ENCODE measurements around the gene JMJD6. TPM values are rescaled to one million over a fixed set of nuclear protein-coding genes. Genes with fewer than 3 reads are reported as not detected.
"Not testable (repeated sequence)": the region's sequence is repeated elsewhere in the genome, so short reads cannot be mapped to it uniquely, and the experiment has no call there.

JMJD6 gene
- total RNA-seq, 1 donor from 2014 or later = 11.0 TPM

- ATAC-seq = peak; percentile 42
Observed at GRCh38 chr17:76716146-76716838, 10.1 kb downstream of the JMJD6 start.

DNA sequence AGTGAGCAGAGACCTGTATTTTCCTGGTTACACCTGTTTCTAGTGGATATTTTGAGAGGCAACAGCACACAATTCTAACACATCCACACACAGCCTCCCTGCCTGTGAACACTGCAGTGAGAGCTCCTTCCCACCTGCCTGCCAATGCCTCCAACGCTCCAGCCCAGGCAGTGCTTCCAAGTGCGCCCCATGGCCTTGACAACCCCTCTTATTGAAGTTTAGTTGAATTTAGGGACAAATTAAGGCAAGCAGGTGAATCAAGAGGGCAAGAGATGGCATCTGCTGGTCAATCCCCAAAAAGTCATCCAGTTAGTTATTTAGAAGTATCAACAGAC is 10.9 kb downstream of the JMJD6 start:
- no peak for ATAC-seq

- no peak for ATAC-seq
Observed at GRCh38 chr17:76714822-76715495, 11.4 kb downstream of the JMJD6 start.

DNA sequence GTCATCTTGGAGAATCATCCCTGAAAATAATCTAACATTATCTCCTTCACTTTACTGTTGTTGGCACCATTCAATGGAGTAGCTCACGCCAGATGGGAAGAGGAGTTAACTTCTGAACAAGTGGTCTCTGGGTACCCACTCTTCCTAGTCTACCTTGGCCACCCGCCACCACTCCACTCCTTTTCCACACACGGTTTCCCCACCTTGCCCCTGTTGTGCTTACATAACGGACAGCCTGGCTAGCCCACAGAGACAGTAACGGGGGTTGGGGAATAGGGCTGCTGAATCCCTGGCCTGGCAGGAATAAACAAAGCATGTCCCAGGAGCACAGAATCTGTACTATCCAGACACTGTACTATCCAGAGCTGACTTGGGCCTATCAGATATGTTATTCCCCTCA is 12.1 kb downstream of the JMJD6 start:
- no peak for ATAC-seq

DNA sequence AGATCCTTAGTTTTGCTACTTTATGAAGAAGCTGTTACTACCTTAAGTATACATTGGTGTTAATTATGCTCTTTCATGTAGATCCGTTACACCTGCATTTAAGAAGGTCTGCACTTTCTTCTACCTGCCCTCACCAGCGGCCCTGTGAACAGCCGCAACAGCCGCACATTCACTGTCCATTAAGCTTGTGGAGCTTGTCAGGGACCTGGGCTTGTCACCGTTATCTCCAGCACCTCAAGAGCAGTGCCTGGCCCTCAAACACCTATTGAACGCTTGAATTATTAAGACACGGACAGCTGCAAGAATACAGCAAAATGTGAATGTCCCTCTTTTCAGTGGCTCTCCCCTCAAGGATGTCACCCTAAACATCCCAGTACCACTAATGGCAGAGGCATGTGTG is 12.6 kb downstream of the JMJD6 start:
- no peak for ATAC-seq

- ATAC-seq = not testable (repeated sequence)
Observed at GRCh38 chr17:76712321-76712720, 14.1 kb downstream of the JMJD6 start.

DNA sequence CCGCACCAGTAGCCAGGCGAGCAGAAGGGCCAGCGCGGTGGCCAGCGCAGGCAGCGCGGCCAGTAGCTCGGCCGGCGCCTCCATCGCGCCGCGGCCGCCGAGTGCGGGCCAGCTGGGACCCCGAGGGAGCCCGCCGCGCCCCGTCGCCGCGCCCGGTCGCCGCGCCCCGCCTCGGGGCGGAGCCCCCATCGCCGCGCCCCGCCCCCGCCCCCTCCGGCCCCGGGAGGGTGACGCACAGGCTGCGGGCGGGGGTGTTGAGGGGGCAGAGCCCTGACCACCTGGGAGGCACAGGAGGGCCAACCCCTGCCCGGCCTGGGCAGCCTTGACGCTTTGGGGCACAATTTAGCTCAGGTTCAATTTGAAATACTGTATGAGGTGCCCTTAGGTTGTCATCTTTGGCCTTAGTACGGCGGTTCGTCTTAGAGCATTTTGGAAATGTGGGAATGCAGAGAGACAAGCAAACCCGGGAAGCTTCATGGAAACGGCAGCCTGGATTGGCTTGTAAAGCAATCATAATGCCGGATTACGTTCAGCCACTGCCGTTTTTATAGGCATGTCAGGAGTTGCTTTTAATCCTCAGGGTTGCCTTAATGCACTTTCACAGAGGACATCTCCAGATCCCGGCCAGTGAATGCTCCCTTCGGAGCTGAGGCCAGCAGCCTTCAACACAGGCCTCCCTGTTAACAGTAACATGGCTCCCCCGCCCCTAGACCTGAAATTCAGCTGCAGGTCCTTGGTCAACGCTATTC is 15.4 kb downstream of the JMJD6 start, which contains the start of gene MXRA7:
TSS of gene MXRA7 (minus strand) at position 103 of the 749 bp plus-strand sequence. CDS start at position 84, 19 bp downstream.
- peak; percentile 61 for ATAC-seq

- ATAC-seq = peak; percentile 13
Observed at GRCh38 chr17:76709951-76710862, 16.2 kb downstream of the JMJD6 start.

DNA sequence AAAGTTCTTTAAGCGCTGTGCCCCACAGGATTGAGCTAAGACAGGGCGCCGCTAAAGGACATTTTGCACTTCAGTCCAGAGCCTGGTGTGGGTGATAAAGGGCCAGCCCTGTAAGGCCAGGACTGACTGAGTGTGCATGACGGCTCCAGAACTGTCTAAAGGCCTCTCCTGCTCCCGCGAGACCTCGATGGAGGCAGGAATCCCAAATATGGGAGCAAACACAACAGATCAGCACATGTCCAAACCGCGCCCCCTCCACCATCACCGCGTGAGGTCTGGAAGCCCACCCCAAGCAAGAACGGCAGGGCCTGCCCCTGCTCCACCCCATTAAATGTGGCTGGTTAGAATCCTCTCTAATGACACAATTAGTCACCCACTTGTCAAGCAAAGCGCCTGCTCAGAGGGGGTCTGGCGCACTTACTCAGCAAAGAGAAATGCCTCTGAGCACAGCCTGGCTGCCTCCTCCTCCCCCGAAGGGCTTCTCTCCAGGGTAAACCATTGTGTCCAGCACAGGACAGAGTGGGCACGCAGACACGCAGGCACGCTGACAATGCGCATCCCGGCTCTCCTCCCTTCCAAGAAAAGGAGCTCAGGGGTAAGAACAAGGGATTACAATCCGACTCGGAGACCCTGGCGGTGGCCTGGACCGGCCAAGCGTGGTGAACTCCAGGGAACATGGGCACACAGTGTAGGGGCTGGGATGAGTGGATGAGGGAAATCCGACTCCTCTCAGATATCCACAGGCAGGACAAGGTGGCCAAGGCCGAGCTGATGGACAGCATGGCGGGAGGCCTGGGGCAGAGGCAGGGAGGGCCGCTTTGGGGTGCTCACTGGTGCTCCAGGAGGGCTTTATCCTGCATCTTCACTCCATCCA is 17.1 kb downstream of the JMJD6 start:
- peak; percentile 50 for ATAC-seq

DNA sequence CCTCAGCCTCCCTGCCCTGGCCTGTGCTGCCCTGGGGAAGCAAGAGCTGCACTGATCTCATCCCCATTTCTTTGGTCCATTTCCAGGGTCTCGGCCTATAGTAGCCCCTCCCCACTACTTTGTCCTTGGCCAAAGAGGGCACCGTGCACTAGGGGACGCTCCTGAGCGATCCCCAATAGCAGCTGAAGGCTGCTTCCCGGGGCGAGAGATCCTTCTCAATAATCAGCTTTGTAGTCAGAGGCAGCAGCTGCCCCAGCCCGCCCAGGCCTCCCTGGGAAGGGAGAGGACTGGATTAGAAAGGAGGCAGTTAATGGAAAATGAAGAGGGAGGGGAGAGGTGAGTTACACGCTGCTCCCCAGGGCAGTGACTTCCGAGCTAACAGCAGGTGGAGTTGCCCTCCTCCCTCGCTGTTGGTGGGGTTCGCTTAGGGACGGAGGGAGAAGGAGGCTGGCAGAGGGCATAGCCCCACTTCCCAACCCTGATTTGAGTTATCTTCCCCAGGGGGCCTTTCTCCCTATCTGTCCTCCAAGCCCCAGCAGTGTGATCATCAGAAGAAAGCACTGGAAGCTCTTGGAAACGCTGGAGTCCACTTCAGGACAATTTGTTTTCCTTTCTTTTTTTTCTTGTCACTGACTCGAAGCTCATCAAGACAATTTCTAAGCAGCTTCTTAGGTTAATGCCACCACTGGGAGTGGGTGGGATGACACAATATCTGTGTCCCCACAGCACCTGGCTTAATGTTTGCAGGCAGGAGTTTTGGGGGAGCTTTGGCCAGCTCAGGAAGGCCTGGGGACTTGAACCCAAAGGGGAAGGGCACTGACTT is 18.2 kb downstream of the JMJD6 start:
- no peak for ATAC-seq

DNA sequence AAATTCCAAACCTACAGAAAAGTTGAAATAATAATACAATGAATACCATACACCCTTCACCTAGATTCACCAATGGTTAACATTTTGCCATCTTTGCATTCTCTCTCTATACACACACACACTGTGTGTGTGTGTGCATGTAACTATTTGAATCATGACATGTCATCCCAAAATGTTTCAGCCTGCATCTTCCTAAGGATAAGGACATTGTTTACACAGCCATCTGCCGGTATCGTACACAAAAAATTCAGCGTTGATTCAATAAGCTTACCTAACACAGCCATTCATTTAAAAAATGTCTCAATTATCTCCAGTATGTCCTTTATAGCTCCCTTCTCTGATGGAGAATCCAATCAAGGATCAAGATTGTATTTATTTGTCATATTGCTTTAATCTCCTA is 19.6 kb downstream of the JMJD6 start:
- ATAC-seq = no peak

- ATAC-seq = no peak
Observed at GRCh38 chr17:76704805-76705204, 21.6 kb downstream of the JMJD6 start.

- no peak for ATAC-seq
Observed at GRCh38 chr17:76702941-76703637, 23.3 kb downstream of the JMJD6 start.

DNA sequence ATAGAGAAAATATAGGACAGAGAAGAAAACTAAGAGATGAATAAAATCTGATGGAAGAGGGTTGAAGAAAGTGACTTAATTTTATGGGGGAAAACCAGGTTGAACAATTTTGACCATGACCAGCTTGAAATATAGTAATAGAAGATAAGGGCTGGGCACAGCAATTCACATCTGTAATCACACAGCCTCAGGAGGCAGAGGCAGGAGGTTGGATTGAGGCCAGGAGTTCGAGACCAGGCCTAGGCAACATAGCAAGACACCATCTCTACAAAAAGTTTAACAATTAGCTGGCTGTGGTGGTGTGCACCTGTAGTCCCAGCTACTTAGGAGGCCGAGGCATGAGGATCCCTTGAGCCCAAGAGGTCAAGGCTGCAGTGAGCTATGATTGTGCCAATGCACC is 24.3 kb downstream of the JMJD6 start:
- ATAC-seq = no peak

DNA sequence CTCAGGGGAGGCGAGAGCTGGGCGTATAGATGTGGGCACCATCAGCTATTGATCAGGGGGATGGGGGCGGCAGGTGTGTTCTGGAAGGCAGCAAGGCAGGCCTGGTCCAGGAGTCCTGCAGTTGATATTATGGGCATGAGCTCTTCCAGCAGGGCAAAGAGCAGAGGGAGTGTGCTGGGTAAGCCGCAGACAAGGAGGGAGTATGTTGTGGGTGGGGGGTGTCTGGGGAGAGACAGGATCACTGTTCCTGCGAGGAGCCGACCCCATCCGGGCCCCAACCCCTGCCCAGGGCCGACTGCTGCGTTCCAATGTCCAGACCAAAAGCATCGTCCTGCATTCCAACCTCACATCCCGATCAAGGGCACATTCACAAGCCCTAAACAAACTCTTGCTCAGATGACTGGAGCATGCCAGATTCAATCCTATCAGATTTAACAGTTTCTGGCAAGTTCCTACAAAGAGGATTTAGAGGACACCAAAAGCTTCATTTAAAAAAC is 24.9 kb downstream of the JMJD6 start:
- ATAC-seq = no peak

DNA sequence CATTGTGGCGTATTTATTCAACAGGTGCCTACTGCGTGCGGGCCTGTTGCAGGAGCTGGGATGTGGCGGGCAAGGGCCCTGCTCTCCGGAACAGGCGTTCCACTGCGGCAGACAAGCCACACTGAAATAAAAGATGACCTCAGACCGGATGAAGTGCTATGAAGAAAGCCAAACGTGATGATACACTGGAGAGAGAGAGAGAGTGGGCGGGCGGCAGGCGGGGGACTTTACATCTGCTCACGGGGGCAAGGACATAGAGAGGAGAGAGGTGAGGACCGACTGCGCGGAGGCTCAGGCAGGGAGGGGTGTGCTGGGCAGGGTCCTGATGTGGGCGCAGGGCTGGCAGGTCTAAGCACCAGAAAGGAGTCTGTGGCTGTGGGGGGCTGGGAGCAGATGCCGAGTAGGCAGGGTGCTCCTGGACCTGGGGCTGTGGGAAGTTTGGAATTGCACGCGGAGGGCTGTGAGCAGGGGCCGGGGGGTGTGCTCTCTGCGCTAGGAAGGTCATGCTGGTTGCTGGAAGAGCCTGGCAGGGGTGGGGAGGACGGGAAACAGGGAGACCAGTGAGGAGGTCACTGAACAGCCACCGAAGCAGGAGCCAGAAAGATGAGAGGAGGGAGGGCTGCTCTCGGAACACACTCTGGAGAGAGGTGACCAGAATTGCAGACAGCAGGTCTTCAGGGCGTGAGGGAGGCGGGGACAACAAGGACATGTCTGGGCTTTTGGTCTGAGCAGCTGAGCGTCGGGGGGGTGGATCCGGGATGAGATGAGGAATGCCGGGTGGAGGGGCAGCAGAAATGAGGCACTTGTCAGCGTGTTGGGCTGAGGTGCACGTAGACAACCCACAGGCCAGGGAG is 25.6 kb downstream of the JMJD6 start:
- ATAC-seq = peak; percentile 68

- peak; percentile 51 for ATAC-seq
Observed at GRCh38 chr17:76700270-76700616, 26.2 kb downstream of the JMJD6 start.

DNA sequence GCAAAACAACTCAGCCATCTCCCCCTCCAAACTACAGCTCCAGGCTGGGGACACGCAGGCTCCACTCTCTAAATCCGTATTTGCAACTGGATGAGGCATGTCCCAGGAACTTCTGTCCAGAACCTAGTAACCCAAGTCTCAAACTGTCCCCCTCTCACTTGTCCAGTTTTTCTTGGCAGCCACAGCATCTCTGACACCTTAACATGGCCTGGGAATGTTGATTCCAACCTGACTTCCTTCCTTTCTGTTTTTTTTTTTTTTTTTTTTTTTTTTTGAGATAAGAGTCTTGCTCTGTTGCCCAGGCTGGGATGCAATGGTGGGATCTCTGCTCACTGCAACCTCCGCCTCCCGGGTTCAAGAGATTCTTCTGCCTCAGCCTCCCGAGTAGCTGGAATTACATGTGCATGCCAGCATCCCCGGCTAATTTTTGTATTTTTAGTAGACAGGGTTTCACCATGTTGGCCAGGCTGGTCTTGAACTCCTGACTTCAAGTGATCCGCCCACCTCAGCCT is 27.9 kb downstream of the JMJD6 start:
- ATAC-seq = not testable (repeated sequence)
